Mesendoderm (in vitro differentiated cells): ENCODE data around the gene AIFM1.

Experiments used
- DNase-seq: peaks from one replicate; pipeline ENCODE4 v3.0.0; 2013
- H2AK5ac ChIP-seq: 2 replicates; pipeline ENCODE4 v1.6.1; 2013; ENCODE audit warnings: low read length, inconsistent platforms
- H2BK120ac ChIP-seq: 2 replicates; pipeline ENCODE4 v1.6.1; 2013; ENCODE audit warnings: low read depth, mild to moderate bottlenecking, low read length, moderate library complexity, mixed read lengths
- H2BK15ac ChIP-seq: replicated peaks from 2 replicates; pipeline ENCODE4 v1.6.1; 2013; ENCODE audit warnings: low read depth, mild to moderate bottlenecking, moderate library complexity
- H2BK5ac ChIP-seq: 2 replicates; pipeline ENCODE4 v1.6.1; 2013; ENCODE audit warnings: low read length, inconsistent platforms
- H3K18ac ChIP-seq: 2 replicates; pipeline ENCODE4 v1.6.1; 2013; ENCODE audit warnings: mild to moderate bottlenecking, low read length, mixed read lengths
- H3K23ac ChIP-seq: one replicate; pipeline ENCODE4 v1.6.1; 2013; ENCODE audit warnings: low read length
- H3K27ac ChIP-seq: 2 replicates; pipeline ENCODE4 v1.5.1; 2013; ENCODE audit warnings: low read depth, mild to moderate bottlenecking, inconsistent platforms, low read length, moderate library complexity
- H3K27me3 ChIP-seq: 2 replicates; pipeline ENCODE4 v1.6.1; 2013; ENCODE audit warnings: low read length, control low read depth, mild to moderate bottlenecking, inconsistent platforms; ENCODE audit not compliant: insufficient read depth, poor library complexity
- H3K36me3 ChIP-seq: 2 replicates; pipeline ENCODE4 v1.6.1; 2013; ENCODE audit warnings: low read length, inconsistent platforms; ENCODE audit not compliant: control insufficient read depth, insufficient read depth
- H3K4ac ChIP-seq: one replicate; pipeline ENCODE4 v1.6.1; 2013; ENCODE audit warnings: low read depth, mild to moderate bottlenecking, low read length, moderate library complexity
- H3K4me1 ChIP-seq: 2 replicates; pipeline ENCODE4 v1.6.1; 2013; ENCODE audit warnings: low read depth, low read length, inconsistent platforms; ENCODE audit not compliant: control insufficient read depth
- H3K4me2 ChIP-seq: 2 replicates; pipeline ENCODE4 v1.6.1; 2013; ENCODE audit warnings: low read length
- H3K4me3 ChIP-seq: 2 replicates; pipeline ENCODE4 v1.5.1; 2013; ENCODE audit warnings: mild to moderate bottlenecking, low read length
- H3K56ac ChIP-seq: one replicate; pipeline ENCODE4 v1.6.1; 2013; ENCODE audit warnings: low read length
- H3K79me1 ChIP-seq: 2 replicates; pipeline ENCODE4 v1.6.1; 2013; ENCODE audit warnings: low read length, inconsistent platforms
- H3K79me2 ChIP-seq: 2 replicates; pipeline ENCODE4 v1.6.1; 2013; ENCODE audit warnings: mild to moderate bottlenecking, low read length; ENCODE audit not compliant: control insufficient read depth, insufficient read depth
- H3K9ac ChIP-seq: 2 replicates; pipeline ENCODE4 v1.6.1; 2013; ENCODE audit warnings: low read length, inconsistent platforms
- H4K5ac ChIP-seq: one replicate; pipeline ENCODE4 v1.6.1; 2013; ENCODE audit warnings: low read length
- H4K8ac ChIP-seq: one replicate; pipeline ENCODE4 v1.6.1; 2013; ENCODE audit warnings: low read depth, mild to moderate bottlenecking, control low read depth, low read length, moderate library complexity
- WGBS: extraction: QIAGEN DNeasy Blood & Tissue Kit; methylation state at CpG from one replicate; pipeline ENCODE4 v1.1.7; 2013; ENCODE audit warnings: low lambda C conversion rate, missing lambda C conversion rate; ENCODE audit not compliant: insufficient coverage; ENCODE audit errors: extremely low coverage; 5-methylcytosine and 5-hydroxymethylcytosine counted together

The AIFM1 gene

GRCh38 chrX:130166503-130166777 is 799 bp upstream of the AIFM1 start:
- Histone ChIP-seq H3K79me1 (no peaks in the 10 kb centered on the region), H3K23ac (no peak overlapping the region), H3K18ac (no peak overlapping the region), H3K27ac (no peak overlapping the region), H2BK15ac (no peak overlapping the region), H3K56ac (peak overlapping the region; percentile 88), H4K5ac (no peak overlapping the region), H3K36me3 (no peaks in the 10 kb centered on the region), H3K4me2 (peak overlapping the region; percentile 87), H3K27me3 (no peaks in the 10 kb centered on the region), H3K4me3 (peak overlapping the region; percentile 76), H3K4me1 (no peaks in the 10 kb centered on the region), H2AK5ac (no peak overlapping the region), H4K8ac (no peak overlapping the region), H2BK5ac (no peak overlapping the region), H2BK120ac (no peak overlapping the region), H3K9ac (peak overlapping the region; percentile 80), H3K79me2 (no peaks in the 10 kb centered on the region), H3K4ac (no peak overlapping the region)
- DNase-seq, result no peak
- WGBS, result no CpG with 5 or more reads among the region's 4 CpGs

- Histone ChIP-seq H3K4me1 (no peaks in the 10 kb centered on the region), H3K56ac (peak overlapping the region; percentile 79), H3K27me3 (no peaks in the 10 kb centered on the region), H3K4me3 (peak overlapping the region; percentile 48), H3K4ac (no peak overlapping the region), H3K79me2 (no peaks in the 10 kb centered on the region), H3K4me2 (peak overlapping the region; percentile 52), H2BK15ac (no peak overlapping the region), H4K5ac (no peak overlapping the region), H3K79me1 (no peaks in the 10 kb centered on the region), H3K36me3 (no peaks in the 10 kb centered on the region), H3K18ac (no peak overlapping the region), H3K9ac (peak overlapping the region; percentile 85), H3K23ac (no peak overlapping the region), H4K8ac (no peak overlapping the region), H2BK120ac (no peak overlapping the region), H2AK5ac (no peak overlapping the region), H2BK5ac (no peak overlapping the region), H3K27ac (no peak overlapping the region)
- no peak for DNase-seq
- WGBS, result no CpG with 5 or more reads among the region's 32 CpGs
Measured at GRCh38 chrX:130165181-130165702, 399 bp downstream of the AIFM1 start.

GRCh38 chrX:130163398-130163797 is 2.2 kb downstream of the AIFM1 start:
- no peaks in the 10 kb centered on the region for H3K79me2 ChIP-seq
- no peak for DNase-seq
- no peaks in the 10 kb centered on the region for H3K79me1 ChIP-seq
- no peak overlapping the region for H4K8ac ChIP-seq
- no peak overlapping the region for H3K9ac ChIP-seq
- no peak overlapping the region for H3K27ac ChIP-seq
- H3K4me3 ChIP-seq, result no peak overlapping the region
- no CpG with 5 or more reads among the region's 2 CpGs for WGBS
- no peak overlapping the region for H2BK5ac ChIP-seq
- H2BK120ac ChIP-seq, result no peak overlapping the region
- H3K27me3 ChIP-seq, result no peaks in the 10 kb centered on the region
- H3K4me1 ChIP-seq, result no peaks in the 10 kb centered on the region
- H2AK5ac ChIP-seq, result no peak overlapping the region
- no peak overlapping the region for H3K23ac ChIP-seq
- no peaks in the 10 kb centered on the region for H3K36me3 ChIP-seq
- no peak overlapping the region for H3K4me2 ChIP-seq
- H3K18ac ChIP-seq, result no peak overlapping the region
- H3K56ac ChIP-seq, result no peak overlapping the region
- H2BK15ac ChIP-seq, result no peak overlapping the region
- no peak overlapping the region for H3K4ac ChIP-seq
- no peak overlapping the region for H4K5ac ChIP-seq

- H3K27ac ChIP-seq, result no peak overlapping the region
- H4K5ac ChIP-seq, result no peak overlapping the region
- no peak overlapping the region for H4K8ac ChIP-seq
- H3K79me2 ChIP-seq, result no peaks in the 10 kb centered on the region
- no peak overlapping the region for H3K18ac ChIP-seq
- no peak overlapping the region for H2BK5ac ChIP-seq
- WGBS, result no CpG with 5 or more reads among the region's 6 CpGs
- H3K4me2 ChIP-seq, result no peak overlapping the region
- no peaks in the 10 kb centered on the region for H3K36me3 ChIP-seq
- no peak overlapping the region for H2BK120ac ChIP-seq
- H2BK15ac ChIP-seq, result no peak overlapping the region
- H2AK5ac ChIP-seq, result no peak overlapping the region
- no peaks in the 10 kb centered on the region for H3K79me1 ChIP-seq
- no peak overlapping the region for H3K9ac ChIP-seq
- DNase-seq, result no peak
- no peak overlapping the region for H3K56ac ChIP-seq
- H3K4me3 ChIP-seq, result no peak overlapping the region
- no peaks in the 10 kb centered on the region for H3K27me3 ChIP-seq
- H3K23ac ChIP-seq, result no peak overlapping the region
- H3K4me1 ChIP-seq, result no peaks in the 10 kb centered on the region
- no peak overlapping the region for H3K4ac ChIP-seq
Measured at GRCh38 chrX:130162094-130162735, 3.4 kb downstream of the AIFM1 start.

GRCh38 chrX:130159776-130160175 is 5.9 kb downstream of the AIFM1 start:
- no peak overlapping the region for H4K8ac ChIP-seq
- no peak overlapping the region for H3K4ac ChIP-seq
- H2BK5ac ChIP-seq, result no peak overlapping the region
- H3K27me3 ChIP-seq, result no peaks in the 10 kb centered on the region
- H3K4me3 ChIP-seq, result no peak overlapping the region
- no peak overlapping the region for H4K5ac ChIP-seq
- H3K9ac ChIP-seq, result no peak overlapping the region
- no peaks in the 10 kb centered on the region for H3K79me2 ChIP-seq
- no peak overlapping the region for H2BK15ac ChIP-seq
- H3K27ac ChIP-seq, result no peak overlapping the region
- H3K56ac ChIP-seq, result no peak overlapping the region
- H2BK120ac ChIP-seq, result no peak overlapping the region
- H2AK5ac ChIP-seq, result no peak overlapping the region
- no peak overlapping the region for H3K23ac ChIP-seq
- H3K18ac ChIP-seq, result no peak overlapping the region
- no peak for DNase-seq
- no peaks in the 10 kb centered on the region for H3K4me1 ChIP-seq
- no peaks in the 10 kb centered on the region for H3K36me3 ChIP-seq
- H3K4me2 ChIP-seq, result no peak overlapping the region
- no CpG with 5 or more reads among the region's 4 CpGs for WGBS
- no peaks in the 10 kb centered on the region for H3K79me1 ChIP-seq

GRCh38 chrX:130158311-130158710 is 7.3 kb downstream of the AIFM1 start:
- H2BK5ac ChIP-seq, result no peak overlapping the region
- H3K4me1 ChIP-seq, result no peaks in the 10 kb centered on the region
- no peak overlapping the region for H4K5ac ChIP-seq
- H3K56ac ChIP-seq, result no peak overlapping the region
- H2AK5ac ChIP-seq, result no peak overlapping the region
- no peaks in the 10 kb centered on the region for H3K79me2 ChIP-seq
- H4K8ac ChIP-seq, result no peak overlapping the region
- no CpG with 5 or more reads among the region's 2 CpGs for WGBS
- no peak overlapping the region for H2BK120ac ChIP-seq
- H3K18ac ChIP-seq, result no peak overlapping the region
- H3K79me1 ChIP-seq, result no peaks in the 10 kb centered on the region
- H3K23ac ChIP-seq, result no peak overlapping the region
- no peak overlapping the region for H2BK15ac ChIP-seq
- no peak overlapping the region for H3K4ac ChIP-seq
- H3K4me3 ChIP-seq, result no peak overlapping the region
- no peaks in the 10 kb centered on the region for H3K27me3 ChIP-seq
- H3K27ac ChIP-seq, result no peak overlapping the region
- no peak overlapping the region for H3K4me2 ChIP-seq
- no peak overlapping the region for H3K9ac ChIP-seq
- H3K36me3 ChIP-seq, result no peaks in the 10 kb centered on the region
- DNase-seq, result no peak
